OCI-LY3 (cell line): ENCODE results near the gene ATP12A.

Experiments used
- EZH2phosphoT487 ChIP-seq: fragments of 200-600 bp; shearing (Covaris generic); IDR thresholded peaks from 2 replicates; pipeline ENCODE4 v1.6.1; 2018; ENCODE audit warnings: antibody characterized with exemption, mixed run types, low read depth
- TF ChIP-seq, protein P1 (sequence below): fragments of 200-600, 300-600 bp; sonication (generic); IDR thresholded peaks from 2 replicates; pipeline ENCODE4 v1.5.1; 2014; ENCODE audit warnings: antibody characterized with exemption, low read length, low read depth

- TF ChIP-seq, protein P1, sequence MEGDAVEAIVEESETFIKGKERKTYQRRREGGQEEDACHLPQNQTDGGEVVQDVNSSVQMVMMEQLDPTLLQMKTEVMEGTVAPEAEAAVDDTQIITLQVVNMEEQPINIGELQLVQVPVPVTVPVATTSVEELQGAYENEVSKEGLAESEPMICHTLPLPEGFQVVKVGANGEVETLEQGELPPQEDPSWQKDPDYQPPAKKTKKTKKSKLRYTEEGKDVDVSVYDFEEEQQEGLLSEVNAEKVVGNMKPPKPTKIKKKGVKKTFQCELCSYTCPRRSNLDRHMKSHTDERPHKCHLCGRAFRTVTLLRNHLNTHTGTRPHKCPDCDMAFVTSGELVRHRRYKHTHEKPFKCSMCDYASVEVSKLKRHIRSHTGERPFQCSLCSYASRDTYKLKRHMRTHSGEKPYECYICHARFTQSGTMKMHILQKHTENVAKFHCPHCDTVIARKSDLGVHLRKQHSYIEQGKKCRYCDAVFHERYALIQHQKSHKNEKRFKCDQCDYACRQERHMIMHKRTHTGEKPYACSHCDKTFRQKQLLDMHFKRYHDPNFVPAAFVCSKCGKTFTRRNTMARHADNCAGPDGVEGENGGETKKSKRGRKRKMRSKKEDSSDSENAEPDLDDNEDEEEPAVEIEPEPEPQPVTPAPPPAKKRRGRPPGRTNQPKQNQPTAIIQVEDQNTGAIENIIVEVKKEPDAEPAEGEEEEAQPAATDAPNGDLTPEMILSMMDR = no peak
- no peak for TF ChIP-seq EZH2phosphoT487
Measured at GRCh38 chr13:24670961-24671381, 9.2 kb upstream of the ATP12A start.
